HG03280 (cell line): ENCODE results near the gene TPGS2.
"Not testable (repeated sequence)": the region's sequence is repeated elsewhere in the genome, so short reads cannot be mapped to it uniquely, and the experiment has no call there.

Source experiments
- ATAC-seq: cut with Tn5 transposase; IDR thresholded peaks from one replicate; pipeline ENCODE4 v1.9.1; 2021; ENCODE audit warnings: mild to moderate bottlenecking, moderate library complexity; ENCODE audit not compliant: unreplicated experiment

TPGS2 gene

GRCh38 chr18:36828630-36829361, at the start of gene TPGS2, which contains the start of gene KIAA1328:
Gene TPGS2 (minus strand): TSS chr18:36829002. CDS start chr18:36828767, 235 bp downstream.
Gene KIAA1328 (plus strand): TSS chr18:36829127. CDS start chr18:36829139, 12 bp downstream.
- ATAC-seq, result peak; percentile 94

- ATAC-seq, result not testable (repeated sequence)
Observed at GRCh38 chr18:36873826-36874225, 45.0 kb upstream of the TPGS2 start.

- ATAC-seq, result no peak
Observed at GRCh38 chr18:36872329-36872728, 43.5 kb upstream of the TPGS2 start.

GRCh38 chr18:36871801-36872200, 43.0 kb upstream of the TPGS2 start:
- ATAC-seq, result no peak

- ATAC-seq, result no peak
Observed at GRCh38 chr18:36867056-36867455, 38.3 kb upstream of the TPGS2 start.

- ATAC-seq, result no peak
Observed at GRCh38 chr18:36862182-36862581, 33.4 kb upstream of the TPGS2 start.

- ATAC-seq, result no peak
Observed at GRCh38 chr18:36856815-36857214, 28.0 kb upstream of the TPGS2 start.

- no peak for ATAC-seq
Observed at GRCh38 chr18:36851202-36851590, 22.4 kb upstream of the TPGS2 start.

- ATAC-seq, result no peak
Observed at GRCh38 chr18:36850527-36851201, 21.9 kb upstream of the TPGS2 start.

- ATAC-seq, result no peak
Observed at GRCh38 chr18:36849288-36850006, 20.6 kb upstream of the TPGS2 start.

- ATAC-seq, result no peak
Observed at GRCh38 chr18:36848609-36849008, 19.8 kb upstream of the TPGS2 start.

GRCh38 chr18:36843784-36844183, 15.0 kb upstream of the TPGS2 start:
- no peak for ATAC-seq

- no peak for ATAC-seq
Observed at GRCh38 chr18:36843199-36843598, 14.4 kb upstream of the TPGS2 start.

- no peak for ATAC-seq
Observed at GRCh38 chr18:36839835-36840234, 11.0 kb upstream of the TPGS2 start.

- no peak for ATAC-seq
Observed at GRCh38 chr18:36835927-36836326, 7.1 kb upstream of the TPGS2 start.

GRCh38 chr18:36833120-36833519, 4.3 kb upstream of the TPGS2 start:
- ATAC-seq, result no peak

- no peak for ATAC-seq
Observed at GRCh38 chr18:36831139-36831538, 2.3 kb upstream of the TPGS2 start.

- ATAC-seq, result no peak
Observed at GRCh38 chr18:36830158-36830495, 1.3 kb upstream of the TPGS2 start.

GRCh38 chr18:36829362-36830157, 758 bp upstream of the TPGS2 start:
- ATAC-seq, result no peak

- no peak for ATAC-seq
Observed at GRCh38 chr18:36828157-36828629, 609 bp downstream of the TPGS2 start.

- ATAC-seq, result no peak
Observed at GRCh38 chr18:36826556-36826955, 2.2 kb downstream of the TPGS2 start.
